Ascending aorta (tissue), 2 donors: ENCODE results near the gene PRKCQ. TPM values are rescaled to one million over a fixed set of nuclear protein-coding genes. Genes with fewer than 3 reads are reported as not detected.
A peak's percentile ranks its signal among the peaks of the same experiment; 100 is the strongest.
"Not testable (repeated sequence)": the region's sequence is repeated elsewhere in the genome, so short reads cannot be mapped to it uniquely, and the experiment has no call there.

ENCODE experiments used
- DNase-seq, 2 donors: peaks; one replicate each; pipeline ENCODE4 v3.0.0-alpha.2; 2019; ENCODE audit warnings: low spot score in 2 of 2
- H3K27ac ChIP-seq, 2 donors: fragments of 200-600 bp; sonication (generic); one replicate each; pipeline ENCODE4 v1.5.1; 2016 to 2017; ENCODE audit warnings: mild to moderate bottlenecking in 1 of 2
- H3K27me3 ChIP-seq: fragments of 200-600 bp; sonication (generic); one replicate; pipeline ENCODE4 v1.5.1; 2017
- H3K36me3 ChIP-seq, 2 donors: fragments of 200-600 bp; sonication (generic); one replicate each; pipeline ENCODE4 v1.5.1; 2016
- H3K4me1 ChIP-seq, 2 donors: fragments of 200-600 bp; sonication (generic); one replicate each; pipeline ENCODE4 v1.5.1; 2016 to 2017; ENCODE audit warnings: mild to moderate bottlenecking in 1 of 2
- H3K4me3 ChIP-seq, 2 donors: fragments of 200-600 bp; sonication (generic); one replicate each; pipeline ENCODE4 v1.5.1; 2016 to 2017; ENCODE audit warnings: mild to moderate bottlenecking in 1 of 2
- H3K9me3 ChIP-seq, 2 donors: fragments of 200-600 bp; sonication (generic); one replicate each; pipeline ENCODE4 v1.5.1; 2016
- intact Hi-C: fragments of 100-400 bp; cut with DNase I; formaldehyde crosslinking; loops from one replicate; pipeline ENCODE4 v1.15.1; 2023
- total RNA-seq: library from RNA; depleted of rRNA; stranded (reverse); fragments of >200 nt; gene quantifications from one replicate; pipeline ENCODE4 v1.1.0, GENCODE V29; 2016
- TF ChIP-seq, protein P1 (sequence below), 3 experiments: fragments of 200-600 bp in 2 of 3; fragments of 450-650 bp in 1 of 3; sonication (generic) in 2 of 3; IDR thresholded peaks; one replicate each; pipeline ENCODE4 v1.5.1; 2016 to 2019; ENCODE audit warnings: antibody characterized with exemption in 3 of 3, mild to moderate bottlenecking in 1 of 3, moderate library complexity in 1 of 3

Gene PRKCQ
- total RNA-seq, 1 donor from 2014 or later: not detected

- H3K4me3 ChIP-seq: no peak overlapping the region
- DNase-seq: no peak
- no peak overlapping the region for H3K27ac ChIP-seq
- H3K36me3 ChIP-seq: peaks cover 2 to 22% of the 10 kb centered on the region in 2 donors
- no peaks in the 10 kb centered on the region for H3K27me3 ChIP-seq
- H3K4me1 ChIP-seq: no peaks in the 10 kb centered on the region
- intact Hi-C loops: no loop called here
- TF ChIP-seq, protein P1, sequence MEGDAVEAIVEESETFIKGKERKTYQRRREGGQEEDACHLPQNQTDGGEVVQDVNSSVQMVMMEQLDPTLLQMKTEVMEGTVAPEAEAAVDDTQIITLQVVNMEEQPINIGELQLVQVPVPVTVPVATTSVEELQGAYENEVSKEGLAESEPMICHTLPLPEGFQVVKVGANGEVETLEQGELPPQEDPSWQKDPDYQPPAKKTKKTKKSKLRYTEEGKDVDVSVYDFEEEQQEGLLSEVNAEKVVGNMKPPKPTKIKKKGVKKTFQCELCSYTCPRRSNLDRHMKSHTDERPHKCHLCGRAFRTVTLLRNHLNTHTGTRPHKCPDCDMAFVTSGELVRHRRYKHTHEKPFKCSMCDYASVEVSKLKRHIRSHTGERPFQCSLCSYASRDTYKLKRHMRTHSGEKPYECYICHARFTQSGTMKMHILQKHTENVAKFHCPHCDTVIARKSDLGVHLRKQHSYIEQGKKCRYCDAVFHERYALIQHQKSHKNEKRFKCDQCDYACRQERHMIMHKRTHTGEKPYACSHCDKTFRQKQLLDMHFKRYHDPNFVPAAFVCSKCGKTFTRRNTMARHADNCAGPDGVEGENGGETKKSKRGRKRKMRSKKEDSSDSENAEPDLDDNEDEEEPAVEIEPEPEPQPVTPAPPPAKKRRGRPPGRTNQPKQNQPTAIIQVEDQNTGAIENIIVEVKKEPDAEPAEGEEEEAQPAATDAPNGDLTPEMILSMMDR (IDR thresholded peaks at IDR 0.05): peak in 1 of 3 experiments; percentile 21
- H3K9me3 ChIP-seq: no peaks in the 10 kb centered on the region
Observed at GRCh38 chr10:6445671-6446316, 134.3 kb downstream of the PRKCQ start.

DNA sequence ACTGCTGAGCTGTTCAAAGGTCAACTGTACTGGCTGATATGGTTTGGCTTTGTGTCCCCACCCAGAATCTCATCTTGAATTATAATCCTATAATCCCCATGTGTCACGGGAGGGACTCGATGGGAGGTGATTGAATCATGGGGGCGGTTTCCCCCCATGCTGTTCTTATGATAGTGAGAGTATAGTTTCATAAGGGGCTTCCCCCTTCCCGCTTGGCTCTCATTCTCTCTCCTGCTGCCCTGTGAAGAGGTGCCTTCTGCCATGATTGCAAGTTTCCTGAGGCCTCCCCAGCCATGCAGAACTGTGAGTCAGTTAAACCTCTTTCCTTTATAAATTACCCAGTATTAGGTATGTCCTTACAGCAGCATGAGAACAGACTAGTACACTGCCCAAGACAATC, 140.2 kb downstream of the PRKCQ start:
- H3K9me3 ChIP-seq, H3K36me3 ChIP-seq, DNase-seq, H3K4me3 ChIP-seq, H3K4me1 ChIP-seq, H3K27me3 ChIP-seq, intact Hi-C loops, H3K27ac ChIP-seq: not testable (repeated sequence)

DNA sequence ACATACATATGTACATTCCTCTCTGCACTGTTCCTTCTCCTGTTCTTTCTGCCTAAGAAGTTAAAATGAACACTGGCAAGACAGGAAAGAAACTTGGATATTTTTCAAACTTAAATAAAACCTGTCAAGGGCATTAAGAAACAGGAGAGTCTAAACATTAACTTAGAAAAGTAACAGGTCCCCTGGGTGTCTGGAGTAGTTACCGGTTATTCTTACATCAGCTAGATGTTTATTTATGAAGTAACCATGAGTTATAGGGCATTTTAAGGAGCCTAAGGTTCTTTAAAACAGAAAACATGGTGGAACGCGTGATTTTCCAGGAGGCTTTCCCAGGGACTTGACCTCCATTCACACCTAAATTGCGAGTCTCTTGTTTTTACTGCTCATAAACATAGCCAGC, 148.2 kb downstream of the PRKCQ start:
- no peak for DNase-seq
- Histone ChIP-seq H3K9me3 (no peaks in the 10 kb centered on the region), H3K36me3 (no peaks in the 10 kb centered on the region), H3K27ac (no peak overlapping the region), H3K4me3 (no peak overlapping the region), H3K4me1 (no peaks in the 10 kb centered on the region), H3K27me3 (no peaks in the 10 kb centered on the region)
- intact Hi-C loops: no loop called here
- TF ChIP-seq, protein P1 (IDR thresholded peaks at IDR 0.05): no peak

DNA sequence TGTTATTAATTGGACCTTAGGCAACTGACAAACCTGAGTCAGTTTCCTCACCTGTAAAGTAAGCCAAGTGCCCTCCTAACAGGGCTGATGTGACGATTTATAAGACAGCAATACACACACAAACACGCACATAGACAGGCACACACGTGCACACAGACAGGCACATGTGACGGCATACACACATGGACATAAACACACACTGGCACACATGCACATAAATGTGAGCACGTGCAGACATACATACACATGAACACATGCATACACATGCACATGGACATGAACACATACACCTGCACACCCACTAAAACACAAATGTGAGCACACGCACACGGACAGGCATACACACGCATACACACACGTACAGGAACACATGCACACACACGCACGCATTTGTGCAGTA, 148.9 kb downstream of the PRKCQ start:
- no peaks in the 10 kb centered on the region for H3K9me3 ChIP-seq
- DNase-seq: no peak
- H3K36me3 ChIP-seq: no peaks in the 10 kb centered on the region
- TF ChIP-seq, protein P1 (IDR thresholded peaks at IDR 0.05): no peak
- no peak overlapping the region for H3K4me3 ChIP-seq
- no peaks in the 10 kb centered on the region for H3K27me3 ChIP-seq
- no peaks in the 10 kb centered on the region for H3K4me1 ChIP-seq
- intact Hi-C loops: no loop called here
- no peak overlapping the region for H3K27ac ChIP-seq

DNA sequence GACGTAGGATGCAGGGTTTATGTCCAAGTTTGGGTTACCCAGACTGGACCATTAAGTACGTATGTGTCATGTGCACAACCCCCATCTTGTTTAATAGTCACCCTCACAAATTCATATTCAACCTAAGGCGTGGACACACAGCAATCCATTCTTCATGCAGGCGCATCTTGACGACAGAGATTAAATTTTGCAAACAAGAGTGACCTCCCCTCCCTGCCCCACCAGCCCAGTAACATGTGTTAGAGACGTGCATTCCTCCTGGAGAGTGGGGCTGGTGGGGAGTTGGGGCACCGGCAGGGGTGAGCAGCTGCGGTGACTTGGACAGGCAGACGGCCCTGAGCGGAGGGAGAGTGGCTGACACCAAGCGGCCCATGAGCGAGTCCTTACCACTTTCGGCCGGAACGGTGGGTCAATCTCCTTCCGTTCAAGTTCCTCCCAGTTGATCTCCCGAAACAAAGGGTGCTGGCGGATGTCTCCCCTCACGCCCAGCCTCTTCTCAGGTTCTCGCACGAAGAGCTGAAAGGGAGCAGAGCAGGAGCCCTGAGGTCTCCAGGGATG, 149.6 kb downstream of the PRKCQ start:
- no peaks in the 10 kb centered on the region for H3K27me3 ChIP-seq
- no peak overlapping the region for H3K4me3 ChIP-seq
- TF ChIP-seq, protein P1 (IDR thresholded peaks at IDR 0.05): no peak
- no peaks in the 10 kb centered on the region for H3K36me3 ChIP-seq
- no peaks in the 10 kb centered on the region for H3K9me3 ChIP-seq
- no peak for DNase-seq
- intact Hi-C loops: no loop called here
- no peak overlapping the region for H3K27ac ChIP-seq
- H3K4me1 ChIP-seq: no peaks in the 10 kb centered on the region

DNA sequence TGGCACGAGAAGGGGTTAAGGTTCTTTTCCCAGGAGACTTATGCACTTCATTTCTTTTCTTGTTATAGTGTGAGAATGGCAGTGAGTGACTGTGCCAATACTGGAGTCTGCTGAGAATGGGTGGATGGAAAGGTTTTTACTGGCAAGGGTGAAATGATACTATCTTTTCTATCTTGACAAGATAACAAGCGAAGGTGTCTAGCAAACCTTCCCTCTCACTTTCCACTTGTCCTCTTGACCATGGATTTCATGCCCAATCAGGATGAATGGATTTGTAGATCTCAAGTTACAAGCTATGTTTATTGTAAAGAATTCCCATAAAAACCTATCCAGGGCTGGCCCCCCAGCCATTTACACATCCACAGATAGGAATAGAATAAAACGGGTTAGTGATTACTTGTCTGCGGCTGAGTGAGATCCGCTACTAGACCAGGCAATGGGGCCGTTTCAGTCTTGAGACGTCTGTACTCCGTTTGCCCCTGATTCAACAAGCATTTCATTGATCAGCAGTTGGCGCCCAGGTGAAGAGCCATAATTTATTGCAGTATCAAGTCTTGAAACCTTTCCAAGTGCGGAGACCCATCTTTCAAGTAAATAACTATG, 152.6 kb downstream of the PRKCQ start:
- H3K4me1 ChIP-seq: no peaks in the 10 kb centered on the region
- H3K9me3 ChIP-seq: no peaks in the 10 kb centered on the region
- no peak overlapping the region for H3K27ac ChIP-seq
- H3K27me3 ChIP-seq: no peaks in the 10 kb centered on the region
- no peak for DNase-seq
- intact Hi-C loops: no loop called here
- TF ChIP-seq, protein P1 (IDR thresholded peaks at IDR 0.05): no peak
- no peaks in the 10 kb centered on the region for H3K36me3 ChIP-seq
- no peak overlapping the region for H3K4me3 ChIP-seq
